ENCODE data around the gene SSTR3.

The SSTR3 gene

DNA sequence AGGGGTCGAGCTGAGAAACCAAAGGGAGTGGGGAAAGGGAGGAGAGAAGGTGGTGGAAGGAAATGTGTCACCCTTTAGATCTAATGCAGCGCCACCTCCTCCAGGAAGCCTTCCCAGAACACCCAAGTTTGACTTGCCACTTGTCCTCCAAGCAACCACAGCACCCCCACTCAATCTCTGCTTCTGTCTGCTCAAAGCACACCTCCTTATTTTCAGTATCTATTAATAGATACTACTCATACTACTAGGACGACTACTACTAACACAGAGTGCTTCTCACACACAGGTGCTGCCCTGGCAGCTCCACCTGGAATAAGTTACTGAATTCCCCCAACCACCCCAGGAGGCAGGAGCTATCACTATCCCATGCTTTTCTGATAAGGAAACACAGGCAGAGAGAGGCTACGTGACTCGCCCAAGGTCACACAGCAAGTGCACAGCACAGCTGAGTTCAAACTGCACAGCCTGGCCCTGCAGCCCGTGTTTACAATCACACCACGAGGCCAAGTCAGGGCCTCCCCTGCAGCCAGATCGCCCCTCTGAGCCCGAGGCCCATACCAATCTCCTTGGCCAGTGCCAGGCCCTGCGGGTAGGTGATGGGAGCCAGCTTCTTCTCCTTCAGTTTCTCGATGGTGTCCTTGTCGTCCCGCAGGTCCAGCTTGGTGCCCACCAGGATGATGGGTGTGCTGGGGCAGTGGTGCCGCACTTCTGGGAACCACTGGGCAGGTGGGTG is 18.6 kb upstream of the SSTR3 start:
- DNase-seq = peak in 3 of 10 donors; percentile 35 to 78 (median 37)
- intact Hi-C loops (cut with DNase I) = no loop called here

DNA sequence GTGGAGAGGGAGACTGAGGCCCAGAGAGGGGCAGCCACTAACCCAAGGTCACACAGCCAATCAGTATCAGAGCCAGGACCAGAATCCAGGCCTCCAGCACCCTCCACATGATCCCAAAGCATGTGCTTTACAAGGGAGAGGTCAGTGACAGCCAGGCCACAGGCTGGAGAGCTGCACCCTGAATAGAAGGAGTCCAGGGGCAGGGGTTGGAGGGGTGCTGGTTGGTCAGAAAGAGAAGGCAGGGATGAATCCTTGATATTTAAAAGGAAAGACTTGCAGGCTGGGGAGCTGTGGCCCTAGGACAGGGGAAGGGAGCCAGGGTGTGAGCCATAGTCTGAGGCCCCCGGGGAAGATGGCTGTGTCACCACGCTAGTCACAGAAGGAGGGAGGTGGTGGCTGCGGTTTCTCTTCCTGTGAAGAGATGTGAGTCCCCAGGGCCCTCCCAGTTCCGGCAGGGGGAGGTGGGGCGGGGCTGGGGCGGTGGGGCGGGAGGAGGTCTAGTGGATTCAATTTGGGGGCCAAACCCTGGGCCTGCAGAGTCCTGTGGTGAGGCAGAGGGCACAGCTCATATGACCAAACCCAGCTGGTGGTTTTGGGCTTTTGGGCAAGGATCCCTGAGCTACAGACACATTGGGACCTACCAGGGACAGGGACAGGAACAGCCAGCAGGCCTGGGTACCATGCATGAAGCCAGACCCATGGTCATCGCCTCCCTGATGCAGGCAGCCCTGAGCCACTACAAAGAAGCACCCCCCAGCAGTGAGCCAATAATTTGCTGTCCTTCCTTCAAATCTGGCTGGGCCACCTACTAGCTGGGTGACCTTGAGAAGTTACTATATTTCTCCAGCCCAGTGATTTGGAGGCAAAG is 17.8 kb upstream of the SSTR3 start:
- intact Hi-C loops (cut with DNase I) = no loop called here
- DNase-seq = peak in 1 of 10 donors; percentile 2

DNA sequence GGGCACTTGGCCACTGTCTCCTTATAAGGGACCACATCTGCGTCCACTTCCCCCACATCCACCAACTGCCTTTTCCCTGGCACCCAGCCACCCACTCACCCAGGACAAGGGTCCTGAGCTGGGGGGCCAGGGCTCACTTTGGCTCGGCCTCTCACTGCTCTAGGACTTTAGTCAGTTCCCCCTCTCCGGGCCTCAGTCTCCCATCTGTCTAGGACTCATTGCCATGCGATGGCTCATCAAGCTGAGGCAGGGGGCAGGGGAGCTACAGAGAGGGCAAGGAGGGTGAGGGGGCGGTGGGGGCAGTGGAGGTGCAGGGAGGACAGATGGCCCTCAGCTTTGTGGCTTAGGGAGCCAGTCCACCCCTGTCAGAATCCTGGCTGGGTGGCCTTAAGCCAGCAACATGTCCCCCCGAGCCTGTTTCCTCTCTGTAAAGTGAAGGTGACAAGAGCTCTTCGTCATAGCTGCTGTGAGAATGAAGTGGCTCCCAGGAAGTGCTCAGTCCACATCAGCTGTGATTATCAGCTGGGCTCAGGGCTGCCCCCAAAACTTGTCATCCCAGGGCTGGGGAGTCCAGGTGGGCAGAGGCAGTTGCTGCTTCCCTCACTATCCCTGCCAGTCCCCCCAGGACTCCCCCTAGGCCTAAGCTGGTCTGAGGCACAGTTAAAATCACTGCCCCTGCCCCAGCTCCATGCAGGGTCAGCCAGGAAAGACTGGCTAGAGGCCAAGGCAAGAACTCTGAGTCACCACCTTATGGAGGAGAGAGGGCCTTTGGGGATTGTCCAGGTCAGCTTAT is 16.9 kb upstream of the SSTR3 start:
- no peak for DNase-seq
- intact Hi-C loops (cut with DNase I) = no loop called here

DNA sequence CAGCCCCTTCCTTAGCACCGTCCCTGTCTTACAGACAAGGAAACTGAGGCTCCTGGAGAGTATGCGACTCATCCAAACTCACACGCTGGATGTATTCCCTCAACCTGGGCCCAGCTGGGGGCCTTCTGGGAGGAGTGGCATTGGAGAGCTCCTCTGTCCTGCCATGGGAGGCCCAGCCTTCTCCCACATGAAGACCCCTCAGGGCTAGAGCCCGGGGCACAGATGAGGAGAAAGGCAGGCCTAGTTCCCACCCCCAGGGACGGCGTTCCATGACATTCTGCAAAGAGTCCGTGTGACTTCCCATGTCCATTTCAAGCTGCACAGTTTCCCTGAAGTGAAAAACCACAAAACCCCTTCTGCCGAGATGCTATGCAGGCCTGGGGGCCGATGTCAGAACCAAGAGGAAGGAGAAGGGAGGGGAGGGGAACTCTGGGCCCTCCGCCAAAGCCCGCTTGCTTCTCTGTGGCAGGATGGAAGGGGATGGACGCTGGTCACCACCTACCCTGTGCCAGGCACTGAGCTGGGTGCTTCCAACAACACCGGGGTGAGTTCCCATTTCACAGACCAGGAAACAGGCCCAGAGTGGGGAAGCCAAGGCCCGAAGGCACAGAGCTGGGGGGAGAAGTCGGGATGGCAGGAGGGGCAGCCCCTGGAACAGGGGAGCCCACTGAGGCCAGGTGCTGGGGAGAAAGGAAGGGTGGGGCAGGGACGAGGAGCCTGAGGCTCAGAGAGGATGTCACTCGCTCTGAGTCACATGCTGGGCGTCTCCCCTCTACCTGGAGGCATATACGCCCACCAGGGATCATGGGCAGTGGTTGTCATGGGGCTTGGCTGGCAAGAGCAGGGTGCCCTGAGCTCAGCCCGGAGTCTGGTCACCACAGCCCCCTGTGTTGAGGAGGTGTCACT is 16.1 kb upstream of the SSTR3 start:
- DNase-seq = peak in 1 of 10 donors; percentile 34
- intact Hi-C loops (cut with DNase I) = no loop called here

DNA sequence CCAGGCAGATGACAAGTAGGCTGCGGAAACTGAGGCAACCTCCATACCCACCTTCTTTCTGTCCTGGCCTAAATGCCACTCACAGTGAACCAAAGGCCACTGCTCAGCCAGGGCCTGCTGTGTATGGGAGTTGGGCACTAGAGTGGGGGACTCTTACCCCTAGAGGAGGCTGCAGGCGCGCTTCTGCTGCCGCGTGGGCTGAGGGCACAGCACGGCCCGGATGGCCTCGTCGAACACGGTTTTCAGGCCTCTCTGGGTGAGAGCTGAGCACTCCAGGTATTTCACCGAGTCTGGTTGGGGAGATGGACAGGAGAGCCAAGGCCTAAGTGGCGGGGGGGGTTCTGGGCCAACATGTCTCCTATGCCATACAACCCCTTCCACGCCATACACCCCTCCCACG is 14.2 kb upstream of the SSTR3 start:
- intact Hi-C loops (cut with DNase I) = no loop called here
- DNase-seq = no peak

DNA sequence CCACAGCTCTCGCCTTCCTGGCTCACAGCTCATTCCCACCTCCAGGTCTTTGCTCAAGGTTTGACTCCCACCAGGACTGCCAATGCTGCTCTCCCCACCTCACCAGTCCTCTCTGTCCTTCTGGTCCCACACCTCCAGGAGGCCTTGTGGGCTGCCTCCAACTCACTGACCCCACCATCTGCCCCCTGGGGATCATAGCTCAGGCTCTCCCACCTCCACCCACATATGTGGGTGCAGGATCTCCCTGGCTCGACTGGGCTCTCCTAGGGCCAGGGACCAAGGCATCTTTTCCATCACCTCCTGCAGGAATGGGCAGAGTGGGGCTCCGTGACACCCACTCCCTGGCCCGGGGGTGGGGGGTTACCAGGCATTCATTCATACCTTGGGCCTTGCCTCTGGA is 13.8 kb upstream of the SSTR3 start:
- intact Hi-C loops (cut with DNase I) = no loop called here
- no peak for DNase-seq

DNA sequence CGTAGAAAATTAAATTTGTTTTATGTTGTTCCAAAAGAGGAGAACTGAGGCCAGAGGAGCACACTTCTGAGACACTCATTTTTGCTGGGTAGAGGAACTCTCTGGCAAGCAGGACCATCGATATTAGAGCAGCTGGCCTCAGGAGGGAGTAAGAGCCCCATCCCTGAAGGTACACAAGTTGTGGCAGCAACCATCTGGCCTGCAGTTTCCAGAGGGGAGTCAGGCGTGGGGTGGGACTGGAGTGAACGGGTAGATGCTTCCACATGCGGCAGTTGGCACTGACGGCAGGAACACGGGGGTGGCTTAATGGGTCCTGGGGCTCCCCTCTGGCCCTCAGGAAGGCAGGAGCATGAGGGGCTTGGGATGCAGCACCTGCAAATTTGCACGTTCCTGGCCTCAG is 13.2 kb upstream of the SSTR3 start:
- intact Hi-C loops (cut with DNase I) = no loop called here
- no peak for DNase-seq

DNA sequence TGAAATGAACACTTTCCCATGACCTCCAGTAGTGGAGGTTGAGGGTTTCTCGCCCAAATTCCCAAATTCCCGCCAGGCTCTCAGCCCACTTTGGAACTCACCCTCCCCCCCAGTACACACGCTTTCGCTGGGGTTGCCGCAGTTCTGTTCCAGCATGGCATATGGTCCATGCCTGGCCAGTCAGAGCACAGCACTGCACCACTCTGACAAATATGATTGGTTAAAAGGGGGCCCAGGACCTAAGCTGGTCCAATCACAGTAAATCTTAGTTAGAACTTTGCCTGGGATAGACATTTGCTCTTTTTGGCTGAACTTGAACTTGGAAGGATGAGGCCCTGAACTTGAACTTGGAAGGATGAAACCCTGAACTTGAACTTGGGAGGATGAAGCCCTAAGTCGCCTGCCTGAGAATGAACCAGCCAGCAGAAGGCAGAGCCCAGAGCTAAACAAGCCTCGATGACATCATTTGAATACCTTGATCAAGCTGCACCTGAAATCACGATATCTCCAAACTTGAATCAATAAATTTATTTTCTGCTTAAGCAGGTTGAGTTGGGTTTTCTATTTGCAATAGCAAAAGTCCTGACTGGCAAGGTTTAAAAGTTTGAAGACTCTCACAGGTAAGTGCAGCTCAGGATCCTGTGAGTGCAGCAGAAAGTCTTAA is 12.6 kb upstream of the SSTR3 start:
- intact Hi-C loops (cut with DNase I) = no loop called here
- no peak for DNase-seq

DNA sequence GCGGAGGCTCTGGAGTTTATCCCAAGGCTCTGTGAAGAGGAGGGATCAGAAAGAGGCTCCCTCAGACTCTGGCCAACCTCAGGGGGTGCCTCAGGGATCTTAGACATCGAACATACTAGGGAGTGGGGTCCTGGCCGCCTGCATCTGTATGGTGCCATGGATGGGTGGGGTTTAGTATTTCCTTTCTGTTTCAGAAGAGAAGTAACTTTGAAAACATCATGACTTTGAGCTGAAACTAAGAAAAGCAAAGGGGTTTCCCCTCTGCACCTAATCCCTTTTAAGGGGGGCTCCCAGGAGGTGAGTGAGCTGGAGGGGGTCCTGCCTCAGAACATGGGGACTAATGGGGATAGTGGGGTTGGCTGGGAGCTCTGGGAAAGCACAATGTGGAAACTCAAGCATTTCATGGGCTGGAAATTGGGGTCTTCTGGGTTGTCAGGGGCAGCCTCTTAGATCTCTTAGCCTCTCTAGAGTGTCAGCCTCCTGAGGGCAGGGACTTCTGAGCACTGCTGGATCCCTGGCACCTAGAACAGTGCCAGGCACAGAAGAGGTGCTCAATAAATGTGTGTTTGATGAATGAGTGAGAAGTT is 11.8 kb upstream of the SSTR3 start:
- intact Hi-C loops (cut with DNase I) = no loop called here

DNA sequence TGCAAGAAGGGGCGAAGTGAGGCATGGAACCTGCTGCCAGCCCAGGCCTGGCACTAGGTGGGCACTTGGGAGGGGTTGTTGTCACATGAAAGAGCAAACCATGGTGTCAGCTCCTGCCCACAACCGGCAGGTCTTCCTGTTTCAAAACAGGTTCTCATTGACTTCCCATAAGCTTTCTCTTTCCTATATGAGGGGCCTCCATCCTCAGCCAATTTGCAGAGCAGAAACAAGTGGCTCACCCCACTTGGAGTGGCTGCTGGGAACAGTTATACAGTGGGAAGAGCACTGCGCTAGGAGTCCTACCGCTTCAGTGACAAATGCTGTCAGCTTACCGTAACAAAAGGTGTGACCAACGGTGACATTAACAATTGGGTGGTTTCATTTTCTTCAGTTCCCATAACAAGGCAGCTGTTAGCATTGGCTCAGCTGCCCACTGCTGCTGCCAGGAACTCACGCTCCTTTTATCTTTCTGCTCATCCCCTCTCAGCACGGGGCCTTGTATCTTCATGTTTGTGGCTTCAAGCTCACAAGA is 10.2 kb upstream of the SSTR3 start:
- intact Hi-C loops (cut with DNase I) = no loop called here
- DNase-seq = no peak

More for the DNA sequence above, 11.8 kb upstream of the SSTR3 start:
- DNase-seq = no peak

DNA sequence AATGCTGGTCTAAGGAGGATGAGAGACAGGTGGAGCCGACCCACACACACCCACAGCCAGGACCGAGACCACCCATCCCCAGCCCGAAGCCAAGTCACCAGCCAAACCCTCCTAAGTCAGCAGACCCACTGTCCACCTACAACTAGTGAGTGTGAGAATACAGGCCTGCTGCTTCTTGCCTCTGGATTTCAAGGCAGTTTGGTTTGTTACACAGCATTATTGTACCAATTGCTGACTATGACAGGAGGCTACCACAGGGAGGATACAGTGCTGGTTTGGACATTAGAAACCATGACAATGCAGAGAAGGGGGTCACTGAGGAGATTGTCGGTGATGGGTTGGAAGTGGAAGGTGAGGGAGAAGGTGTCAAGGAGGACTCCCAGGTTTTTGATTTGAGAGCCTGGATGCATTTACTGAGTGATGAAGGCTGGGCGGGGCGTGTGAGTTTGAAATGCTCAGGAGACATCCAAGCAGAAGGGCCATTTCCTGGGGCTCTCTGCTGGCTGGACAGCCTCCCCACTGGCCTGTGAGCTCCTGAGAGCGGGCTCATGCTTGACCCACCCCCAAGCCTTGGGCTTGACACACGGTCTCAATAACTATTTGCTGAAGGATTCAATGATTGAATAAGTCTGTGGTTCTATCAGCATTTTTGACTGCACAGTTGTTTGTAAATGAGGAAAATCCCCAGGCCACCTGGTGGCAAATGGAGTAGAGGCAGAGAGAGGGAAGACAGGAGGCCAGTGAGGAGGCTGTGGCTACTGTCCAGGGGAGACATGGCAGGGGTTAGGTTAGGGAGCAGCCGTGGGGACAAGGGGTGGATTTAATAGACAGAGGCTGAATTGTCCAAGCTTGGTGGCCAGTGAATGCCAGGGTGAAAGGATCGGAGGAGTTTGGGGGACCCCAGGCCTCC is 9.4 kb upstream of the SSTR3 start:
- intact Hi-C loops (cut with DNase I) = no loop called here

DNA sequence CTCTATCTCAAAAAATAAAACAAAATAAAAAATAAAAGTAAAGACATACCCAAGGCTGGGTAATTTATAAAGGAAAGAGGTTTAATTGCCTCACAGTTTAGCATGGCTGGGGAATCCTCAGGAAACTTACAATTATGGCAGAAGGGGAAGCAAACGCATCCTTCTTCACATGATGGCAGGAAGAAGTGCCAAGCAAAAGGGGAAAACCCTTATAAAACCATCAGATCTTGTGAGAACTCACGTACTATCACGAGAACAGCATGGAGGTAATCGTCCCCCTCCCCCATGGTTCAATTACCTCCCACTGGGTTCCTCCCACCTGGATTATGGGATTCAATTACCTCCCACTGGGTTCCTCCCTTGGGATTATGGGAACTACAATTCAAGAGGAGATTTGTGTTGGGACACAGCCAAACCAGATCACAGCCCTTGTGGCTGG is 8.3 kb upstream of the SSTR3 start:
- intact Hi-C loops (cut with DNase I) = no loop called here
- no peak for DNase-seq

More for the DNA sequence above, 9.4 kb upstream of the SSTR3 start:
- DNase-seq = no peak

DNA sequence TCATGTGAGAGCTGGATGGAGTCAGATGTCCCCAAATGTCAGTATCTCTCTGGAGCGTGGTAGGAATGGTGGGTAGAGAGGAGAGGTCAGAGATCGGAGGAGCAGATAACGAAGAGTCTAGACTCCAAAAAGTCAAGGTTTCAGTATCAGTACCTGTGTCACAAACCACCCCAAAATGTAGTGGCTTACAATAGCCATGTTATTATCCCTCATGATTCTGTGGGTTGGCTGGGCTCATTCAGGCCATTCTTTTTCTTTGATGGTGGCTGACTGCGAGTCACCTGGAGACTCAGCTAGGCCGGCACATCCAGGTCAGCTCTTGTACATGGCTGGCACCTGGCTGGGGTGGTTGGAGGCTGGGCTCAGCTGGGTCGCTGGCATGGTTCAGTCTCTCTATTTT is 7.3 kb upstream of the SSTR3 start:
- intact Hi-C loops (cut with DNase I) = no loop called here
- DNase-seq = no peak

DNA sequence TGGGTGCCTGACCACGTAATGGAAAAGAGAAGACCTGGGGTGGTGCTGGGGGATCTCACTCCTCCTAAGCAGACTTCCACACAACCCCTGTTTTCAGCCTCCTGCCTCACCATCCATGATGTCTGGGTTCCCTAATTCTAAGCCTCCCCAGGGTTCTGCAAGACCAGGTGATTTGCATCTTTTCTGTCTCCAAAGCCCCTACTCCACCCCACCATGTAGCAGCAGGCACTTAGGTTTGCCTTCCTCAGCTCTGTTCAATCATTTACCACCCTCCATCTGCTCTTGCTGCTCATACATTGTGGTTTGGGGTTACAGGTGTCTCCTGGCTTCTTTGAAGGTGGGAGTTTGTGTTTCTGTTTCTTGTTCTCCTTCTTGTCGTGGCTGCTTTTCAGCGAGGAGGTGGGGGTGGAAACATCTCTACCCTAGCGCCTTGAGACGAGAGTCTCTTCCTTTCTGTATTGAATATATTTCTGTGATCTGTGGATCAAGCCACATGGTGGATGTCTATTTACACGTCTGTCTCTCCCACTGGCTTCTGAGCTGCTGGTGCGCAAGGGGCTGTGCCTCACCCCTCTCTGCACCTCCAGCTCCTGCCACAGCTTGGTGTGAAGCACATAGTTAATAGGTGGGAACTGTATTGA is 6.6 kb upstream of the SSTR3 start:
- DNase-seq = no peak

DNA sequence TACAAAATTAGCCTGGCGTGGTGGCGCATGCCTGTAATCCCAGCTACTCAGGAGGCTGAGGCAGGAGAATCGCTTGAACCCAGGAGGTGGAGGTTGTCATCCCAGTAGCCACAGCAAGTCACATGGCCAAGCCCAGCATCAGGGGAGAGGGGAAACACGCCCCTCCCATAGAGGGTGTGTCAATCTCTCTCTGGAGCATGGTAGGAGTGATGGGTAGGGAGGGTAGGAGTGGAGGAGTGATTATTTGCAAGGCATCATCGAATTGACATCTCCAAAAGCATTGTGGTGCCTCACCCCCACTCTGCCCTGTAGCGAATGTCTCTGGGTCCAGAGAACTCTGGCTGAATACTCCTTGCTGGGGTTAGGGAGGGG is 6.1 kb upstream of the SSTR3 start:
- intact Hi-C loops (cut with DNase I) = no loop called here
- DNase-seq = no peak

More for the DNA sequence above, 6.6 kb upstream of the SSTR3 start:
- intact Hi-C loops (cut with DNase I) = no loop called here

DNA sequence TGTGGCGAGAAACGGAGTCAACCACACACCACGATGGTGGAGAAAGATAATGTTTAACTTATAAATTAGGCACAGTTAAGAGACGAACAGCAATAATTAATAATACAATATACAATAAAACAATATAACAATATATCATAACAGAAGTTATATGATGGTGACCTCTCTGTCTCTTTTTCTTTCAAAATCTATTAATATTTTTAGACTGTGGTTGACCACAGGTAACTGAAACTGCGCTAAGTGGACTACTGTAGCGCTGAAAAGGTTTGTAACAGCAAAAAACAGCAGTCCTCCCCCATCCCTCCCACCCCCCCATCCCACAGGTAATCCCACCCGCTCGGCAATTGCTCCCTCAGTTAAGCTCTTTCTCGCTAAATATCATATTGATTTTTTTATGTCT is 3.6 kb upstream of the SSTR3 start:
- intact Hi-C loops (cut with DNase I) = no loop called here

DNA sequence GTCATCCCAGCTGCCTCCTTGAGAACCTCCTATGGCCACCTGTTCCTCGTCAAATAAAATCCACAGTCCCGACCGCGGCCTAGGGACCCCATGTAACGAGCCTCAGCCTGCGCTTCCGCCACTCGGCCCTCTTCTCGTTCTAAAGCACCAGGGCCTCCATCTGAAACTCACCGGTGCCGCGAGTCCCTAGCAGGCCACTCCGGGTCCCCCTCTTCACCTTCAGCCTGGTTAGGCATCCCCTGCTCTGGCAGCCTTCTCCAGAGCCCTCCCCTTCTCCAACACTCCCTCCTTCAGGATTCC is 2.4 kb upstream of the SSTR3 start:
- intact Hi-C loops (cut with DNase I) = no loop called here
- DNase-seq = peak in 2 of 10 donors; percentile 28 to 51

More for the DNA sequence above, 3.6 kb upstream of the SSTR3 start:
- peak in 1 of 10 donors; percentile 3 for DNase-seq
